HG02571 (cell line): ENCODE measurements around the gene HELZ.
A peak's percentile ranks its signal among the peaks of the same experiment; 100 is the strongest.
"Not testable (repeated sequence)": the region's sequence is repeated elsewhere in the genome, so short reads cannot be mapped to it uniquely, and the experiment has no call there.

Experiments used
- ATAC-seq: cut with Tn5 transposase; IDR thresholded peaks from one replicate; pipeline ENCODE4 v1.9.1; 2021; ENCODE audit warnings: mild to moderate bottlenecking, moderate library complexity; ENCODE audit not compliant: unreplicated experiment

HELZ gene

GRCh38 chr17:67198131-67198530, 46.9 kb downstream of the HELZ start:
- ATAC-seq: no peak

- ATAC-seq: not testable (repeated sequence)
These were observed 48.0 kb downstream of the HELZ start for GRCh38 chr17:67197023-67197422.

GRCh38 chr17:67196422-67196821, 48.6 kb downstream of the HELZ start:
- ATAC-seq: no peak

- ATAC-seq: no peak
These were observed 50.9 kb downstream of the HELZ start for GRCh38 chr17:67194134-67194533.

GRCh38 chr17:67187927-67188326, 57.1 kb downstream of the HELZ start:
- ATAC-seq: no peak

GRCh38 chr17:67186782-67187181, 58.2 kb downstream of the HELZ start:
- no peak for ATAC-seq

GRCh38 chr17:67183531-67183930, 61.5 kb downstream of the HELZ start:
- ATAC-seq: no peak

- no peak for ATAC-seq
These were observed 63.2 kb downstream of the HELZ start for GRCh38 chr17:67181825-67182224.

GRCh38 chr17:67180275-67180674, 64.7 kb downstream of the HELZ start:
- no peak for ATAC-seq

GRCh38 chr17:67178555-67178954, 66.4 kb downstream of the HELZ start:
- no peak for ATAC-seq

GRCh38 chr17:67177732-67178131, 67.3 kb downstream of the HELZ start:
- ATAC-seq: no peak

- no peak for ATAC-seq
These were observed 70.8 kb downstream of the HELZ start for GRCh38 chr17:67174190-67174589.

GRCh38 chr17:67171560-67171959, 73.4 kb downstream of the HELZ start:
- peak; percentile 96 for ATAC-seq

- no peak for ATAC-seq
These were observed 76.5 kb downstream of the HELZ start for GRCh38 chr17:67168496-67168895.

- no peak for ATAC-seq
These were observed 79.8 kb downstream of the HELZ start for GRCh38 chr17:67165201-67165600.

GRCh38 chr17:67164302-67164701, 80.7 kb downstream of the HELZ start:
- no peak for ATAC-seq

GRCh38 chr17:67162771-67163170, 82.2 kb downstream of the HELZ start:
- no peak for ATAC-seq

- ATAC-seq: no peak
These were observed 83.4 kb downstream of the HELZ start for GRCh38 chr17:67161573-67161972.

- no peak for ATAC-seq
These were observed 84.2 kb downstream of the HELZ start for GRCh38 chr17:67160791-67161190.

- ATAC-seq: no peak
These were observed 87.0 kb downstream of the HELZ start for GRCh38 chr17:67157732-67158639.

- no peak for ATAC-seq
These were observed 88.5 kb downstream of the HELZ start for GRCh38 chr17:67156269-67157199.

- no peak for ATAC-seq
These were observed 92.2 kb downstream of the HELZ start for GRCh38 chr17:67152824-67153223.
